Activated CD8-positive, alpha-beta memory T cell treated with anti-CD3 and anti-CD28 coated beads for 24 hours (primary cell): ENCODE measurements around the gene LOXL1.
"Not testable (repeated sequence)": the region's sequence is repeated elsewhere in the genome, so short reads cannot be mapped to it uniquely, and the experiment has no call there.

ENCODE experiments used
- DNase-seq: peaks from one replicate; pipeline ENCODE4 v3.0.0-alpha.2; 2020

The LOXL1 gene

GRCh38 chr15:73955861-73956742 is 29.8 kb downstream of the LOXL1 start:
- DNase-seq, result no peak

GRCh38 chr15:73956743-73957135 is 30.5 kb downstream of the LOXL1 start:
- DNase-seq, result no peak

DNA sequence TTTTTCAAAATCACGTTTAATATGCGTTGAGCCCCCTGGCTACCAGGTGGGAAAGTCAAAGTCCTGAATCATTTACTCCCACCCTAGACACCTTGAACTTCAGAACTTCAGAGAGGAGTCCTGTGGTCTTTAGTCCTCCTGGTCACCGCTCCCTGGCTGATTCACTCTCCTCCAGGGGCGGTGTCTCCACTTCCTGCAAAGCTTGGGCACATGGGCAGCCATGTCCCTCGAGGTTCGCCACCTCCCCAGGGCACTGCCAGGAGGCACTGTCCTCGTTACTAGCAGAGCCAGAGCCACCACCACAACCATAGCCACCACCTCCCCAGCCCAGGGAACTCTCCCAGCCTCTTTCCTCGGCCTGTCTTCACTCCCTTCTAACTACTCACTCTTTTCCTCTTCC is 31.0 kb downstream of the LOXL1 start:
- no peak for DNase-seq

DNA sequence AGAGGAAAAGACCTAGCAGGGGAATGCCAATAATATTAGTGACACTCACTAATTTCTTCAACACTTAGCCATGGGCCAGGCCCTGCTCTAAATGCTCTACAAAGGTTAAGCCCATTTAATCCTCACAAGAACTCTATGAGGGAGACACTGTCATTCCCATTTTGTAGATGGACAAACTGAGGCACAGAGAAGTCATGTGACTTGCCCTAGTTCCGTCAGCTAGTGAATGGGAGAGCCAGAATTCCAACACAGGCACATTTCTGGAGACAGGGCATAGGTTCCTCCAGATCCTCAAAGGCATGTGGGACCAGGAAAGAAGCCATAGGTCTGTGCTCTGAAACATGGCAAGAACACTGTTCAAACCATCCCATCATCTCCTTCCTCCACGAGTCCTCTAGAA is 31.5 kb downstream of the LOXL1 start:
- DNase-seq, result no peak

- no peak for DNase-seq
These were observed 32.8 kb downstream of the LOXL1 start for GRCh38 chr15:73959012-73959581.

- DNase-seq, result no peak
These were observed 33.5 kb downstream of the LOXL1 start for GRCh38 chr15:73959801-73960200.

GRCh38 chr15:73960472-73961070 is 34.3 kb downstream of the LOXL1 start:
- DNase-seq, result not testable (repeated sequence)

- DNase-seq, result no peak
These were observed 36.2 kb downstream of the LOXL1 start for GRCh38 chr15:73962433-73962832.

DNA sequence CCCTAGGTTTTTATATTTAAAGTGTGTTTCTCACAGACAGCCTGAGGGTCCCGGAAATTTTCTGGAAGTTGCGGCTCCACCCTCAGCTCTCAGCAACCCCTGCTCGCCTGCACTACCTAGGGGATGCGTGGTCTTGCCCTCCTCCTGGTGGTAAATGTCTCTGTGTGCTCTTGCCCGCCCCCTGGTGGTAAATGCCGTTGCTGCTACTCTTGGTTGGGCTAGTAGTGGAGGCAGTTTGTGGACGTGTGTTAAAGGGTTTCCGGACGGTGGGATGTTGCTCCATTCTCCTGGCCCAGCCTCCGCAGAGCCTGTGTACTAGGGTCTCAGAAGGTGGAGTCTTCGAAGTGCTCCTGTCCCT is 38.5 kb downstream of the LOXL1 start:
- DNase-seq, result peak; percentile 96

GRCh38 chr15:73965094-73965757 is 39.0 kb downstream of the LOXL1 start:
- DNase-seq, result peak; percentile 75

- DNase-seq, result no peak
These were observed 39.5 kb downstream of the LOXL1 start for GRCh38 chr15:73965758-73966113.

DNA sequence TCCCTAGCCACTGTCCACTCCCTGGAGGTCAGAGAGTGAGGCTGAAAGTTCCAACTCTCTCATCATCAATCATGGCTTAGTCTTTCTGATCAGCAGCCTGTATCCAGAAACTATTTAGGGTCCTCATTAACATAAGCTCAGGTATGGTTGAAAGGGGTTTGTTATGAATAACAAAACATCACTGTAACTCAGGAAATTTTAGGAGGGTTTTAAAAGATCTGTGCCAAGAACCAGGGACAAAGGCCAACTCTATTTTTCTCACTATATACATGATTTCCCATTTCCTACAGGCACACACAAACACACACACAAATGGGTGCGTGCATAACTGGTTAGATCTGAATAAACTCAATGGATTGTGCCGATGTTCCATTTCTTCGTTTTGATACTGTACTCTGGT is 42.2 kb downstream of the LOXL1 start:
- DNase-seq, result no peak

DNA sequence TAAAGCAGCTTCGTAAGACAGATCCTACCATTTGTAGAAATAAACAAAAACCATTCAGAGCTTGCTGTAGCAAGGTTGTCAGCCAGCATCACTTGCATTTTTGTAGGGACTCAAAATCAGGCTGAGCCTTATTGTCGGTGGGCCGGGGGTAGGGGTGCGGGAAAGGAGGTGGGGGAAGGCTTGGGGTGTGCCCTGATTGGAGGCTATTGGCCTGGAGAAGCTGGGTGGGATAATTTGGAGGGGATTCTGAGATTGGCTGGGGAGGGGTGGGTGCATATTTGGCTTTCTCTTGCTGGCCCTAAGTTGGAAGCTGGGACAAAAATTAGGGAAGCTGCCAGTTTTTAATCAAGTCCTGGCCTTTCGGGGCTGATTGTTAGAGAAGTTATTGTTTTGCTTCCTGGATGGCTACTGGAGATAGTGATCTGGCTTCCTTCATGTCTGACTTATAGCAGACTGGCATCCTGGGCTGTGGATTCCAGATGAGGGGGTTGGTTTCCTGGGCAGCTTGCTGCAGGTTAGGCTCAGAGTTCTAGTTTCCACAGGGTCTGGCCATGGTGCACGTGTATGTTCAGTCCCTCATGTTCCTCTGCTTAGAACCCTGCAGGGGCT is 43.0 kb downstream of the LOXL1 start:
- DNase-seq, result no peak

DNA sequence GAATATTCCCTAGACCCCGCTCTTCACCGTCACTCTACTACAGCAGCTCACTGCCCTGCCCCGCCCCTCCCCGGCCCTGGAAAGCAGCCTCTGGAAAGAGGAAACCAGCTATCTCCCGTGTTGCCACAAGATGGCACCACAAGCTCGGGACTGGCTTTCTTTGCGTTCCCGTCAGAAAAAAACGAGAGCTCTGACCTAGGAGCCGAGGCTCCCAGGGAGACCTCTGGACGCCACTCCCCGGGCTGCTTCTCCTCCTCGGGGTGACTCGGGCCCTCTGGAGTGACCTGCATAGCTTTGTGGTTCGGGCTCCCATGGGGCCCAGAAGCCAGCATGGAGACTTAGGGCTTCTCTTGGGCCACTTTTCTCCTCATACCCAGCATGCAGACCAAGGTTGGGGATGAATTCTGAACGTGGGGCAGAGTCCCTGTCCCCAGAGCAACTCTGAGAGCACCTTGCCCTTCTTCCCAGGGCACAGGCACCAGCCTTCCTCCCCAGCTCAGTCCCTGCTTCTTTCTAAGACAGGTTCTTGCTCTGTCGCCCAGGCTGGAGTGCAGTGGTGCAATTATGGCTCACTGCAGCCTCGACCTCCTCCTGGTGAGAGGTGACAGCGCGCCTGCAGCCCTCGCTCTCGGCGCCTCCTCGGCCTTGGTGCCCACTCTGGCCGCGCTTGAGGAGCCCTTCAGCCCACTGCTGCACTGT is 46.9 kb downstream of the LOXL1 start:
- peak; percentile 89 for DNase-seq

GRCh38 chr15:73973683-73974200 is 47.5 kb downstream of the LOXL1 start:
- not testable (repeated sequence) for DNase-seq

DNA sequence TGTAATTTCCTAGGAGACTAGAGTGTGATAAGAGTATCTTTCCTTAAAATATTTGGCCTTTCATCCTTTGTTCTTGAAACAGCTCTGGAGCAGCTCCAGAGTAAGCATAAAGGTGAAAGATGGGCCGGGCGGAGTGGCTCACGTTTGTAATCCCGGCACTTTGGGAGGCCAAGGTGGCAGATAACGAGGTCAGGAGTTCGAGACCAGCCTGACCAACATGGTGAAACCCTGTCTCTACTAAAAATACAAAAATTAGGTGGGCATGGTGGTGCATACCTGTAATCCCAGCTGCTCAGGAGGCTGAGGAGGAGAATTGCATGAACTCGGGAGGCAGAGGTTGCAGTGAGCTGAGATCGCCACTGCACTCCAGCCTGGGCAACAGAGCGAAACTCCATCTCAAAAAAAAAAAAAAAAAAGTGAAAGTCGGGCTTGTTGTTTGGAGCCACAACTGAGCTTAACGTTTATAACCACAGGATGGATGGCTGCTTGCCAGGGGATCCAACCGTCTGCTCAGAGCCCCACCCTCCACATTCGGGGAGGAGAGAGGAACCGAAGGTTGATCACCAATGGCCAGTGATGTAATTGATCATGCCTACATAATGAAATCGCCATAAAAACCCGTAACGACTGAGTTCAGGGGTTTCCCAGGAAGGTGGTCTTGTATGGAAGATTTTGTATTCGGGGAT is 49.3 kb downstream of the LOXL1 start:
- DNase-seq, result peak; percentile 57

DNA sequence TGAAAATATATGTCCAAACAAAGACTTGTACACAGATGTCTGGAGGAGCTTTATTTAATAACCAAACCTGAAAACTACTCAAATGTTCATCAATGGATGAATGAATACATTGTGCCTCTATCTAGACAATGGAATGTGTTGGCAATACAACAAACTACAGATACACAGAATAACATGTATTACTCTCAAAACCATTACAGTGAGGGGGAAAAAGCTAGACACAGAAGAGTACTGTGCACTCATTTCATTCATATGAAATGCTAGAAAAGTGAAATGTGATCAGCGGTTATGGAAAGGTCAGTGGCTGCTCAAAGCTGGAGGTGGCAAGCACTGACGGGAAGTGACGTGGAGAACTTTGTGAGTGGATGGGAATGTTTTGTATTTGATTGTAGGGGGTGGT is 52.6 kb downstream of the LOXL1 start:
- DNase-seq, result no peak

GRCh38 chr15:73979636-73980035 is 53.4 kb downstream of the LOXL1 start:
- no peak for DNase-seq

DNA sequence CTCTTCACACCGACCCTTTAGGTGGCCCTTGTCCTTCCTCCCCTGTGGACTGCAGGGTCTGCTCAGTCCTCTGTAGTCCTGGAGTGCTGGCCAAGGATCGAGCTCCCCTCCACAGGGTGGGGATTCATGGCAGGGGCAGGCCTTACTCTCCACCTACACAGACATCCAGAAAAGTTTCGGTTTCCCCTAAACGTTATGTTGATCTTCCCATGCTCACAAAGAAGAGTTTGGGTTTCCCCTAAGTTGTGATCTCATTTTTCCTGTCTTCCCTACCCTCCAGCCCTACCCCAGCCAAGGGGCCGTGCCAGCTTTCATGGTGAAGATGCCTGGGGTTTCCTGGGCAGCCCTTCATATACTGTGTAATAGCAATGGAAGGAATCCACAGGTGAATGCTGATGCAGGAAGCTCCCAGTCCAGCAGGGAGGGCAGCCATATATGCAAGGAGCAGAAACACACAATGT is 55.5 kb downstream of the LOXL1 start:
- DNase-seq, result no peak

- peak; percentile 64 for DNase-seq
These were observed 56.1 kb downstream of the LOXL1 start for GRCh38 chr15:73982222-73982962.

GRCh38 chr15:73983211-73983727 is 57.0 kb downstream of the LOXL1 start:
- DNase-seq, result no peak
